SH-SY5Y (cell line): ENCODE data around the gene PMAIP1.

Experiments used
- GATA2 ChIP-seq: IDR thresholded peaks from 2 replicates; pipeline ENCODE4 v1.6.1; 2011; ENCODE audit warnings: mild to moderate bottlenecking, low read depth, low read length
- GATA3 ChIP-seq: IDR thresholded peaks from 2 replicates; pipeline ENCODE4 v1.6.1; 2011; ENCODE audit warnings: low read depth, mild to moderate bottlenecking, low read length, moderate library complexity

DNA sequence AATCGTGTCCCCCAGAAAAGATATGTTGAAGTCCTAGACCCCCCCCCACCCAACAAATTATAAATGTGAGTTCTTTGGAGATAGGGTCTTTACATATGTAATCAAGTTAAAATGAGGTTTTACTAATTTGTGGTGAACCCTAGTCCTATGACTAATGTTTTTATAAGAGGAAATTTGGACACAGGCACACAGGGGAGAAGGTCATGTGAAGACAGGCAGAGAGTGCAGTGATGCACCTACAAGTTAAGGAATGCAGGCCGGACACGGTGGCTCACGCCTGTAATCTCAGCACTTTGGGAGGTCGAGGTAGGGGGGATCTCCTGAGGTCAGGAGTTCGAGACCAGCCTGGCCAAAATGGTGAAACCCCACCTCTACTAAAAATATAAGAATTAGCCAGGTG lies 5.8 kb upstream of the PMAIP1 start:
- TF ChIP-seq GATA2 (no peak), GATA3 (no peak)
